WTC11 (cell line): ENCODE results near the gene PRELID1.

Source experiments
- ATF1 ChIP-seq: sonication (generic); formaldehyde crosslinking; IDR thresholded peaks from 2 replicates; pipeline ENCODE4 v1.8.1; 2023; ENCODE audit warnings: mild to moderate bottlenecking, moderate library complexity, missing genetic modification reagents
- CREB1 ChIP-seq: sonication (generic); formaldehyde crosslinking; IDR thresholded peaks from 2 replicates; pipeline ENCODE4 v1.8.0; 2023; ENCODE audit warnings: mild to moderate bottlenecking, missing genetic modification reagents
- NR3C1 ChIP-seq: sonication (generic); formaldehyde crosslinking; conservative IDR thresholded peaks from 2 replicates; pipeline ENCODE4 v1.8.1; 2023; ENCODE audit warnings: low read depth, mild to moderate bottlenecking, missing genetic modification reagents
- RELA ChIP-seq: sonication (generic); formaldehyde crosslinking; IDR thresholded peaks from 2 replicates; pipeline ENCODE4 v1.8.1; 2022; ENCODE audit warnings: missing genetic modification reagents, mild to moderate bottlenecking, borderline replicate concordance
- ZNF138 ChIP-seq: sonication (generic); formaldehyde crosslinking; conservative IDR thresholded peaks from 2 replicates; pipeline ENCODE4 v1.8.1; 2022; ENCODE audit warnings: mild to moderate bottlenecking, moderate library complexity, missing genetic modification reagents
- TF ChIP-seq, protein P1 (sequence below): fragments of 200-600 bp; IDR thresholded peaks from 2 replicates; pipeline ENCODE4 v1.8.0; 2022; ENCODE audit warnings: antibody characterized with exemption
- TF ChIP-seq, protein P2 (sequence below): sonication (generic); formaldehyde crosslinking; conservative IDR thresholded peaks from 2 replicates; pipeline ENCODE4 v1.8.1; 2023; ENCODE audit warnings: mild to moderate bottlenecking, low read depth, missing genetic modification reagents, moderate library complexity

DNA sequence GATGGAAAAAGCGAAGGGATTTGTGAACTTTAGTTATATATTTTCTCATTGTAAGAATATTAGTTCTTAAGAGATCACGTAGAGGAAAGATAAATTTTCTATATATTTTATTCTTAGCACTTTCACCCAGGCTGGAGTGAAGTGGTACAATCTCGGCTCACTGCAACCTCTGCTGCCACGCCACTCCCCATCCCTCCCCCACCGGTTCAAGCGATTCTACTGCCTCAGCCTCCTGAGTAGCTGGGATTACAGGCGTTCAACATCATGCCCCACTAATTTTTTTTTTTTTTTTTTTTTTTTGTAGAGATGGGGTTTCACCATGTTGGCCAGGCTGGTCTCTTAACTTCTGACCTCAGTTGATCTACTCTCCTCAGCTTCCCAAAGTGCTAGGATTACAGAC lies 42.6 kb upstream of the PRELID1 start:
- TF ChIP-seq NR3C1 (CRISPR knock-in tag) (no peak), ZNF138 (CRISPR knock-in tag) (no peak), CREB1 (CRISPR knock-in tag) (no peak), ATF1 (CRISPR knock-in tag) (no peak), RELA (CRISPR knock-in tag) (no peak)
- TF ChIP-seq, protein P1, sequence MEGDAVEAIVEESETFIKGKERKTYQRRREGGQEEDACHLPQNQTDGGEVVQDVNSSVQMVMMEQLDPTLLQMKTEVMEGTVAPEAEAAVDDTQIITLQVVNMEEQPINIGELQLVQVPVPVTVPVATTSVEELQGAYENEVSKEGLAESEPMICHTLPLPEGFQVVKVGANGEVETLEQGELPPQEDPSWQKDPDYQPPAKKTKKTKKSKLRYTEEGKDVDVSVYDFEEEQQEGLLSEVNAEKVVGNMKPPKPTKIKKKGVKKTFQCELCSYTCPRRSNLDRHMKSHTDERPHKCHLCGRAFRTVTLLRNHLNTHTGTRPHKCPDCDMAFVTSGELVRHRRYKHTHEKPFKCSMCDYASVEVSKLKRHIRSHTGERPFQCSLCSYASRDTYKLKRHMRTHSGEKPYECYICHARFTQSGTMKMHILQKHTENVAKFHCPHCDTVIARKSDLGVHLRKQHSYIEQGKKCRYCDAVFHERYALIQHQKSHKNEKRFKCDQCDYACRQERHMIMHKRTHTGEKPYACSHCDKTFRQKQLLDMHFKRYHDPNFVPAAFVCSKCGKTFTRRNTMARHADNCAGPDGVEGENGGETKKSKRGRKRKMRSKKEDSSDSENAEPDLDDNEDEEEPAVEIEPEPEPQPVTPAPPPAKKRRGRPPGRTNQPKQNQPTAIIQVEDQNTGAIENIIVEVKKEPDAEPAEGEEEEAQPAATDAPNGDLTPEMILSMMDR, result no peak
- TF ChIP-seq, protein P2, sequence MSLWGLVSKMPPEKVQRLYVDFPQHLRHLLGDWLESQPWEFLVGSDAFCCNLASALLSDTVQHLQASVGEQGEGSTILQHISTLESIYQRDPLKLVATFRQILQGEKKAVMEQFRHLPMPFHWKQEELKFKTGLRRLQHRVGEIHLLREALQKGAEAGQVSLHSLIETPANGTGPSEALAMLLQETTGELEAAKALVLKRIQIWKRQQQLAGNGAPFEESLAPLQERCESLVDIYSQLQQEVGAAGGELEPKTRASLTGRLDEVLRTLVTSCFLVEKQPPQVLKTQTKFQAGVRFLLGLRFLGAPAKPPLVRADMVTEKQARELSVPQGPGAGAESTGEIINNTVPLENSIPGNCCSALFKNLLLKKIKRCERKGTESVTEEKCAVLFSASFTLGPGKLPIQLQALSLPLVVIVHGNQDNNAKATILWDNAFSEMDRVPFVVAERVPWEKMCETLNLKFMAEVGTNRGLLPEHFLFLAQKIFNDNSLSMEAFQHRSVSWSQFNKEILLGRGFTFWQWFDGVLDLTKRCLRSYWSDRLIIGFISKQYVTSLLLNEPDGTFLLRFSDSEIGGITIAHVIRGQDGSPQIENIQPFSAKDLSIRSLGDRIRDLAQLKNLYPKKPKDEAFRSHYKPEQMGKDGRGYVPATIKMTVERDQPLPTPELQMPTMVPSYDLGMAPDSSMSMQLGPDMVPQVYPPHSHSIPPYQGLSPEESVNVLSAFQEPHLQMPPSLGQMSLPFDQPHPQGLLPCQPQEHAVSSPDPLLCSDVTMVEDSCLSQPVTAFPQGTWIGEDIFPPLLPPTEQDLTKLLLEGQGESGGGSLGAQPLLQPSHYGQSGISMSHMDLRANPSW (CRISPR knock-in tag), result no peak
